Lower leg skin (tissue), 3 donors: ENCODE measurements around the gene AMFR.

Experiments
- POLR2A ChIP-seq, 2 donors: fragments of 450-650 bp; IDR thresholded peaks; one replicate each; pipeline ENCODE4 v1.6.1; 2016 to 2017; ENCODE audit warnings: antibody characterized with exemption in 2 of 2, mild to moderate bottlenecking in 1 of 2, moderate library complexity in 1 of 2
- TF ChIP-seq, protein P1 (sequence below), 3 donors: fragments of 450-650 bp; IDR thresholded peaks; one replicate each; pipeline ENCODE4 v1.5.1; 2016; ENCODE audit warnings: antibody characterized with exemption in 3 of 3, mild to moderate bottlenecking in 3 of 3, moderate library complexity in 2 of 3

DNA sequence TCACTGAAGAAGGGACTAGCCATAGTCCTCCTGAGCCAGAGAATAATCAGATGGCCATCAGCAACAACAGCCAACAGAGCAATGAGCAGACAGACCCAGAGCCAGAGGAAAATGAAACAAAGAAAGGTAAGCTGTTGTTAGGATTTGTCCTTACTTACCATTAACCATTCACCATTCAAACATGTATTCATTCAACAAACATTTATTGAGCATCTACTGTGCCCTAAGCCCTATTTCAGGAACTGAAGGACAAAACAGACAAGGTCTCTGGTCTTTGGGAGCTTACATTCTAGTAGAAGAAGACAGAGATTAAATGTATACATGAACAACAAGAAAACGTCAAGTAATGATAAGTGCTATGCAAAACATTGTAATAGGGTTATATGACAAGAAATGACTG is 45.3 kb upstream of the AMFR start:
- TF ChIP-seq, protein P1, sequence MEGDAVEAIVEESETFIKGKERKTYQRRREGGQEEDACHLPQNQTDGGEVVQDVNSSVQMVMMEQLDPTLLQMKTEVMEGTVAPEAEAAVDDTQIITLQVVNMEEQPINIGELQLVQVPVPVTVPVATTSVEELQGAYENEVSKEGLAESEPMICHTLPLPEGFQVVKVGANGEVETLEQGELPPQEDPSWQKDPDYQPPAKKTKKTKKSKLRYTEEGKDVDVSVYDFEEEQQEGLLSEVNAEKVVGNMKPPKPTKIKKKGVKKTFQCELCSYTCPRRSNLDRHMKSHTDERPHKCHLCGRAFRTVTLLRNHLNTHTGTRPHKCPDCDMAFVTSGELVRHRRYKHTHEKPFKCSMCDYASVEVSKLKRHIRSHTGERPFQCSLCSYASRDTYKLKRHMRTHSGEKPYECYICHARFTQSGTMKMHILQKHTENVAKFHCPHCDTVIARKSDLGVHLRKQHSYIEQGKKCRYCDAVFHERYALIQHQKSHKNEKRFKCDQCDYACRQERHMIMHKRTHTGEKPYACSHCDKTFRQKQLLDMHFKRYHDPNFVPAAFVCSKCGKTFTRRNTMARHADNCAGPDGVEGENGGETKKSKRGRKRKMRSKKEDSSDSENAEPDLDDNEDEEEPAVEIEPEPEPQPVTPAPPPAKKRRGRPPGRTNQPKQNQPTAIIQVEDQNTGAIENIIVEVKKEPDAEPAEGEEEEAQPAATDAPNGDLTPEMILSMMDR (IDR thresholded peaks at IDR 0.05): no peak
- TF ChIP-seq POLR2A (IDR thresholded peaks at IDR 0.05): no peak
